ENCODE data around the gene SFSWAP. TPM values are rescaled to one million over a fixed set of nuclear protein-coding genes. Genes with fewer than 3 reads are reported as not detected.
"Not testable (repeated sequence)": the region's sequence is repeated elsewhere in the genome, so short reads cannot be mapped to it uniquely, and the experiment has no call there.

SFSWAP gene
- total RNA-seq, 4 donors from 2014 or later, result 29.9 to 64.7 (median 45.3) TPM

- DNase-seq (ENCODE audit: low spot score) (no peak), ATAC-seq (ENCODE audit: low FRiP score) (no peak)
- TF ChIP-seq CTCF (IDR thresholded peaks at IDR 0.05), result no peak
These were observed 33.2 kb upstream of the SFSWAP start for GRCh38 chr12:131677699-131678098.

- DNase-seq (ENCODE audit: low spot score); ATAC-seq (ENCODE audit: low FRiP score): not testable (repeated sequence)
These were observed 32.3 kb upstream of the SFSWAP start for GRCh38 chr12:131678389-131679181.

GRCh38 chr12:131679186-131679585 is 31.7 kb upstream of the SFSWAP start:
- DNase-seq (ENCODE audit: low spot score), result not testable (repeated sequence)

GRCh38 chr12:131679816-131680215 is 31.1 kb upstream of the SFSWAP start:
- not testable (repeated sequence) for DNase-seq (ENCODE audit: low spot score); ATAC-seq (ENCODE audit: low FRiP score)

More at GRCh38 chr12:131679186-131679585, 31.7 kb upstream of the SFSWAP start:
- not testable (repeated sequence) for ATAC-seq (ENCODE audit: low FRiP score)

DNA sequence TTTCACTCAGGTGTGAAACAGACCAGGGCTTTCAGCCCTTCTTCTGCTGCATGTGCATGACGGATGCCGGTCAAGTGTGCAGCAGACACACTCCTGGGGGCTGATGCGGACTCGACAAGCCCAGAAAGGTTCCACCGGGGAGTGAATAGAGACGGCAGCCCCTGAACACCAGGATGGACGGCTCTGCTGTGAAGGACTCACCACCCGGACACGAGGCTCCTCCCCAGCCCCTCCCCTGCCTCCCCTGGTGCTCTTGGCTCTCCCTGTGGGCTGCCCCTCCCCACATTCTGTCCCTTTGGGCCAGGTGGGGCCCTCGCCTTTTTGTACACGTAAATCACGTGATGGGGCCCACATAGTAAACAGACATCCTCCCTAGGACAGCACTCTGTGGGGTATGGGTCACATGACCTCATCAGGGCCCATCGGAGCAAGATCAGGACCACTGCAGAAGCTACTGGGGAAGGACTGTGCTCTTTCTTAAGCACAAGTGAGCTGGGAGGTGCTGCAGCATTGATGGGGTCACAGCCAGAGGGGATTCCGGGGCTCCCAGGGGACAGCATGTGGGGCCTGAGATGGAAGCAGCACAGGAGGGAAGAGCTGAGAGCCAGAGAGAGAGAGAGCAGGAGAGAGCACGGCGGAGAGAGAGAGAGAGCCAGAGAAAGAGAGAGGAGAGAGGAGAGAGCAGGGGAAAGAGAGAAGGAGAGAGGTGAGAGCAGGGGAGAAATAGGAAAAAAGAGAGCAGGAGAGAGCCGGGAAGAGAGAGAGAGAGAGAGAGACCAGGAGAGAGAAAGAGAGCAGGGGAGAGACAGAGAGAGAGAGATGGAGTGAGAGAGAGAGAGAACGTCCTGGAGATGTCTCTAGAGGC is 30.3 kb upstream of the SFSWAP start:
- not testable (repeated sequence) for DNase-seq (ENCODE audit: low spot score); ATAC-seq (ENCODE audit: low FRiP score)

DNA sequence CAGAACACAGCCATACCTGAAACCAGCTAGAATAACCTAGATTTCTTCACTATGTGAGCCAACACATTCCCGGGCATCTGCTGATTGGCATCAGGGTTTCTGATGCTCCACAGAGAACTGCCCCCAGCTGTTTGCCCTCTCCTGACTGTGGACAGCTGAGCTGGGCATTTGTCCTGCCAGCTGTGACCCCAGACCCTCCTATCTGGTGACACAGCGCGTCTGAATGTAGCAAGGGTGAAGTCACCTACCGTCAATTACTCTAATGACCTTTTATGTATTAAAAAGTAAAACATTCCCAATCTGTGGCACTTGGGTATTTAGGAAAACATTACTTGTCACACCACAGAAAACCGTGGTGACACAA is 29.7 kb upstream of the SFSWAP start:
- DNase-seq (ENCODE audit: low spot score), result no peak
- no peak for TF ChIP-seq CTCF (IDR thresholded peaks at IDR 0.05)
- ATAC-seq (ENCODE audit: low FRiP score), result no peak

DNA sequence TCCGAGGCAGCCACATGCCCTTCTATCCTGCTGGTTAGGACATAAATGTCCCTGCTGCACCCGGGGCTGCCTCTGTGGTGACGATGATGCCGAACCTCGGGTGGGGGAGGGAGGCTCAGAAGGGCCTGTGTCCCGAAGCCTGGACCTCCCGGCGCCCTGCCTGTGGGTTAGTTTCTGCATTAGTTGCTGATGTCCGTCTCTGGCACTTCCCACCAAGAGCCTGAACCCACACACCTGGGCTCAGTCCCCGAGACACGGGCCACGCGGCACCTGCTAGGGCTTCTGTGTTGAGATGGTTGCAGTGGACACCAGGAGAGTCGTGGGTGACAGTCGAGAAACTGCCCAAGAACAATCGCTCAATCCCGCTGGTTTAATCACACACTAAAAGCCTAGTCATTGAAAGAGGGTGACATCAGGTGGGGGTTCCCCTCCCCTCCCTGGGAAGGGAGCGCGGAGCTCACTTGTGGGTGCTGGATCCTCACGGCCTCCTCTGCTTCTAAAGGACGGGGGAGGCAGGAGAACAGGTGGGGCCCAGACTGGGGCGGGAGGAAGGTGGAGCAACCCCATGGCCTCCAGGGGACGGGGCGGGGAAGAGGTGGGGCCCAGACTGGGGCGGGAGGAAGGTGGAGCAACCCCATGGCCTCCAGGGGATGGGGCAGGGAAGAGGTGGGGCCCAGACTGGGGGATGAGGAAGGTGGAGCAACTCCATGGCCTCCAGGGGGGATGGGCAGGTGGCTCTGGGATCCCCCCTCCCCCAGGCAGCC is 29.0 kb upstream of the SFSWAP start:
- not testable (repeated sequence) for DNase-seq (ENCODE audit: low spot score); ATAC-seq (ENCODE audit: low FRiP score)

DNA sequence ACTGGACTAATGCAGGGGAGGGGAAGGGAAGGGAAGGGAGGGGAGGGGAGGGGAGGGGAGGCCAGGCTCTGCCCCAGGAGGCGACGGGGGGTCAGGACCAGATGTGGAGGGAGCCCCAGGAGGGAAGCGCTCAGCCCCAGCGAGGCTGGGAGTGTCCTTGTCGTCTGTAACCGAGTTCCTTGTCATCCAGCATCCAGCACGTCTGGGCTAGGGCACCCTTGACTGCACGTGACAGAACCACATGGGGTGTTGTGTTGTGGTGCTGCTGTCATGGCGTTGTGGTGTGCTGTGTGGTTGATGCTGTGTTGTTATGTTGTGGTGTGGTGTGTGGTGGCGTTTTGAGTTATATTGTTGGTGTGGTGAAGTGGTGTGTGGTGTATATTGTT is 28.4 kb upstream of the SFSWAP start:
- TF ChIP-seq CTCF (IDR thresholded peaks at IDR 0.05), result no peak
- DNase-seq (ENCODE audit: low spot score) (no peak), ATAC-seq (ENCODE audit: low FRiP score) (no peak)

- TF ChIP-seq CTCF (IDR thresholded peaks at IDR 0.05), result no peak
- ATAC-seq (ENCODE audit: low FRiP score), result peak; percentile 24
- DNase-seq (ENCODE audit: low spot score), result no peak
These were observed 27.4 kb upstream of the SFSWAP start for GRCh38 chr12:131683266-131684014.
